HepG2 (cell line): ENCODE measurements around the gene GHR.

Experiments
- CEBPB ChIP-seq: IDR thresholded peaks from 2 replicates; pipeline ENCODE4 v1.6.1; 2011; ENCODE audit warnings: low read depth, low read length, improper control_type of control experiment, borderline replicate concordance
- MTF1 ChIP-seq: sonication (generic); formaldehyde crosslinking; IDR thresholded peaks from 2 replicates; pipeline ENCODE4 v1.5.0; 2020; ENCODE audit warnings: missing genetic modification reagents
- POLR2A ChIP-seq, 2 experiments: IDR thresholded peaks; 2 replicates each; pipeline ENCODE4 v1.6.1; 2011; ENCODE audit warnings: low read depth in 2 of 2, low read length in 2 of 2, mild to moderate bottlenecking in 1 of 2, moderate library complexity in 1 of 2; ENCODE audit not compliant: insufficient read depth in 1 of 2
- ZC3H4 ChIP-seq: sonication (generic); formaldehyde crosslinking; IDR thresholded peaks from 2 replicates; pipeline ENCODE4 v1.4.0; 2020; ENCODE audit warnings: missing genetic modification reagents, borderline replicate concordance
- ZFX ChIP-seq: sonication (generic); formaldehyde crosslinking; IDR thresholded peaks from 2 replicates; pipeline ENCODE4 v1.4.0; 2020; ENCODE audit warnings: mild to moderate bottlenecking, low read depth, missing genetic modification reagents, moderate library complexity
- TF ChIP-seq, protein P1 (sequence below): sonication (generic); formaldehyde crosslinking; IDR thresholded peaks from 2 replicates; pipeline ENCODE4 v1.5.0; 2020; ENCODE audit warnings: mild to moderate bottlenecking, missing genetic modification reagents, moderate library complexity

DNA sequence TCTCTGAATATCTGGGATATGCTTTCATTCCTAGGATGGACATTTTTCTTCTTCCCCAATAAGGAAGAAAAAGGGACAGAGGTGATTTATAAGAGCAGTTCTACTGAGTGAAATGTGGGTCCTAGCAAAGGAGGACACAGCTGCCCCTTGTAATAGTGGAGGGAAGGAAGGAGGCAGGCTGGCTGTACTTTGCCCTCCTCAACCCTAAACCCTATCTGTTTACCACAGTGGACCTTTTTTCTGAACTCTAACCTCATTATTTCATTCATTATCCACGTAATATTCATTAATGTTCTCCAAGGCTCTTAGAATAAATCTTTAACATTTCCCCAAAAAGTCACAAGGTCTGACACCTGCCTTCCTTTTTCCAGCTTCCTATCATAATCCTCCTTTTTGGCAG, 37.8 kb downstream of the GHR start:
- TF ChIP-seq, protein P1, sequence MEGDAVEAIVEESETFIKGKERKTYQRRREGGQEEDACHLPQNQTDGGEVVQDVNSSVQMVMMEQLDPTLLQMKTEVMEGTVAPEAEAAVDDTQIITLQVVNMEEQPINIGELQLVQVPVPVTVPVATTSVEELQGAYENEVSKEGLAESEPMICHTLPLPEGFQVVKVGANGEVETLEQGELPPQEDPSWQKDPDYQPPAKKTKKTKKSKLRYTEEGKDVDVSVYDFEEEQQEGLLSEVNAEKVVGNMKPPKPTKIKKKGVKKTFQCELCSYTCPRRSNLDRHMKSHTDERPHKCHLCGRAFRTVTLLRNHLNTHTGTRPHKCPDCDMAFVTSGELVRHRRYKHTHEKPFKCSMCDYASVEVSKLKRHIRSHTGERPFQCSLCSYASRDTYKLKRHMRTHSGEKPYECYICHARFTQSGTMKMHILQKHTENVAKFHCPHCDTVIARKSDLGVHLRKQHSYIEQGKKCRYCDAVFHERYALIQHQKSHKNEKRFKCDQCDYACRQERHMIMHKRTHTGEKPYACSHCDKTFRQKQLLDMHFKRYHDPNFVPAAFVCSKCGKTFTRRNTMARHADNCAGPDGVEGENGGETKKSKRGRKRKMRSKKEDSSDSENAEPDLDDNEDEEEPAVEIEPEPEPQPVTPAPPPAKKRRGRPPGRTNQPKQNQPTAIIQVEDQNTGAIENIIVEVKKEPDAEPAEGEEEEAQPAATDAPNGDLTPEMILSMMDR (CRISPR knock-in tag) = no peak
- TF ChIP-seq POLR2A (IDR thresholded peaks at IDR 0.05; ENCODE audit: insufficient read depth in 1 of 2, low read depth in 2 of 2, low read length in 2 of 2) = no peak
- no peak for TF ChIP-seq ZFX (CRISPR knock-in tag)
- TF ChIP-seq MTF1 (CRISPR knock-in tag) = no peak
- no peak for TF ChIP-seq ZC3H4 (CRISPR knock-in tag)
- TF ChIP-seq CEBPB = no peak
